H1 (cell line): Measurements from ENCODE around the gene RASGEF1C. TPM values are rescaled to one million over a fixed set of nuclear protein-coding genes. Genes with fewer than 3 reads are reported as not detected.

Experiments used
- CTCF ChIA-PET: fragments of 300-600 bp; sonication (Branson Sonifier 250); formaldehyde crosslinking; loops from one replicate; lab custom pipeline; 2021; ENCODE audit not compliant: partially characterized antibody; lab: Charles Lee
- POLR2A ChIA-PET: fragments of 300-600 bp; sonication (Branson Sonifier 250); formaldehyde crosslinking; loops from one replicate; lab custom pipeline; 2021; ENCODE audit warnings: inconsistent platforms; ENCODE audit not compliant: partially characterized antibody; lab: Charles Lee
- DNase-seq, 2 experiments: peaks; one replicate each; pipeline versions ENCODE4 v3.0.0 to v3.0.0-alpha.2; 2010 to 2022; ENCODE audit warnings: low spot score in 2 of 2, low read depth in 1 of 2, mixed read lengths in 1 of 2
- FAIRE-seq: peaks from 2 replicates; lab custom pipeline; 2011; peaks lifted over from hg19 to GRCh38; lab: Jason Lieb, UNC
- H2AFZ ChIP-seq: 2 replicates; pipeline ENCODE4 v1.8.1; 2012; ENCODE audit warnings: low read length, inconsistent platforms
- H2AK5ac ChIP-seq: 2 replicates; pipeline ENCODE4 v1.6.1; 2013; ENCODE audit warnings: low read depth, low read length
- H2BK120ac ChIP-seq: replicated peaks from 2 replicates; pipeline ENCODE3; 2013; ENCODE audit warnings: low read depth, low read length, inconsistent platforms
- H2BK12ac ChIP-seq: 2 replicates; pipeline ENCODE4 v1.6.1; 2013; ENCODE audit warnings: low read depth, low read length
- H2BK15ac ChIP-seq: 2 replicates; pipeline ENCODE4 v1.6.1; 2013; ENCODE audit warnings: low read length
- H2BK20ac ChIP-seq: 2 replicates; pipeline ENCODE4 v1.6.1; 2013; ENCODE audit warnings: low read length
- H2BK5ac ChIP-seq: 2 replicates; pipeline ENCODE4 v1.6.1; 2013; ENCODE audit warnings: low read depth, low read length
- H3K14ac ChIP-seq: 2 replicates; pipeline ENCODE4 v1.6.1; 2013; ENCODE audit warnings: inconsistent platforms; ENCODE audit not compliant: insufficient read length
- H3K18ac ChIP-seq: 2 replicates; pipeline ENCODE4 v1.6.1; 2013; ENCODE audit warnings: low read length; ENCODE audit errors: extremely low read depth
- H3K23ac ChIP-seq: 2 replicates; pipeline ENCODE4 v1.6.1; 2013; ENCODE audit warnings: inconsistent platforms; ENCODE audit not compliant: insufficient read length
- H3K23me2 ChIP-seq: 2 replicates; pipeline ENCODE4 v1.6.1; 2013; ENCODE audit warnings: low read depth, low read length
- H3K27ac ChIP-seq: 2 replicates; pipeline ENCODE4 v1.6.1; 2011; ENCODE audit warnings: low read depth, low read length, inconsistent platforms
- H3K27me3 ChIP-seq, 4 experiments: replicated peaks in 1 of 4; 1 replicate in 1 of 4; 2 replicates in 3 of 4; pipeline versions ENCODE4 v1.6.1 to v1.8.1; 2011 to 2013; ENCODE audit warnings: low read length in 3 of 4, mild to moderate bottlenecking in 3 of 4, inconsistent platforms in 2 of 4, mixed read lengths in 2 of 4, moderate library complexity in 1 of 4; ENCODE audit not compliant: control insufficient read depth in 3 of 4, insufficient read depth in 3 of 4; ENCODE audit errors: extremely low read depth in 1 of 4
- H3K36me3 ChIP-seq, 4 experiments: 2 replicates each; pipeline versions ENCODE4 v1.6.1 to v1.8.1; 2011 to 2013; ENCODE audit warnings: mild to moderate bottlenecking in 4 of 4, low read length in 3 of 4, moderate library complexity in 2 of 4, control low read depth in 1 of 4, inconsistent platforms in 1 of 4; ENCODE audit not compliant: insufficient read depth in 4 of 4, control insufficient read depth in 2 of 4
- H3K4ac ChIP-seq: replicated peaks from 2 replicates; pipeline ENCODE3; 2013; ENCODE audit warnings: low read length, low read depth, mixed read lengths, inconsistent platforms; ENCODE audit not compliant: insufficient read length
- H3K4me1 ChIP-seq, 4 experiments: replicated peaks in 1 of 4; 1 replicate in 1 of 4; 2 replicates in 3 of 4; pipeline versions ENCODE4 v1.6.1 to v1.8.1; 2011 to 2013; ENCODE audit warnings: low read length in 3 of 4, inconsistent platforms in 2 of 4, mixed read lengths in 1 of 4; ENCODE audit not compliant: insufficient read depth in 4 of 4, control insufficient read depth in 3 of 4
- H3K4me2 ChIP-seq, 2 experiments: 2 replicates each; pipeline versions ENCODE4 v1.6.1 to v1.8.1; 2011 to 2013; ENCODE audit warnings: low read depth in 2 of 2, low read length in 2 of 2, control low read depth in 1 of 2, inconsistent platforms in 1 of 2, mild to moderate bottlenecking in 1 of 2; ENCODE audit not compliant: insufficient read depth in 1 of 2
- H3K4me3 ChIP-seq, 4 experiments: fragments of 200-600, 300-600 bp in 1 of 4; sonication (generic), shearing (Covaris generic), sonication (Bioruptor Twin) in 1 of 4; 2 replicates each; pipeline versions ENCODE4 v1.5.1 to v1.8.1; 2011 to 2016; ENCODE audit warnings: low read length in 4 of 4, low read depth in 3 of 4, control low read depth in 2 of 4, inconsistent platforms in 2 of 4, mild to moderate bottlenecking in 2 of 4, mixed read lengths in 1 of 4, moderate library complexity in 1 of 4; ENCODE audit not compliant: insufficient read depth in 2 of 4; ENCODE audit errors: extremely low read depth in 1 of 4
- H3K56ac ChIP-seq: replicated peaks from 2 replicates; pipeline ENCODE3; 2013; ENCODE audit warnings: low read depth, mild to moderate bottlenecking, mixed read lengths, low read length, inconsistent platforms; ENCODE audit not compliant: insufficient read length
- H3K79me1 ChIP-seq: 2 replicates; pipeline ENCODE4 v1.6.1; 2013; ENCODE audit warnings: low read depth, low read length, control low read depth
- H3K79me2 ChIP-seq, 2 experiments: 2 replicates each; pipeline versions ENCODE4 v1.6.1 to v1.8.1; 2012 to 2013; ENCODE audit warnings: low read length in 2 of 2, mild to moderate bottlenecking in 2 of 2, inconsistent platforms in 1 of 2; ENCODE audit not compliant: insufficient read depth in 2 of 2, control insufficient read depth in 1 of 2
- H3K9ac ChIP-seq, 4 experiments: replicated peaks in 1 of 4; 1 replicate in 1 of 4; 2 replicates in 3 of 4; pipeline versions ENCODE4 v1.6.1 to v1.8.1; 2011 to 2013; ENCODE audit warnings: low read depth in 3 of 4, low read length in 3 of 4, control low read depth in 2 of 4, mild to moderate bottlenecking in 2 of 4, moderate library complexity in 2 of 4, inconsistent platforms in 1 of 4; ENCODE audit errors: extremely low read depth in 1 of 4
- H3K9me3 ChIP-seq, 2 experiments: 2 replicates each; pipeline versions ENCODE4 v1.6.1 to v1.8.1; 2012 to 2013; ENCODE audit warnings: mild to moderate bottlenecking in 2 of 2, moderate library complexity in 2 of 2, control low read depth in 1 of 2, inconsistent platforms in 1 of 2, low read depth in 1 of 2, low read length in 1 of 2, mixed read lengths in 1 of 2; ENCODE audit not compliant: insufficient read depth in 2 of 2
- H4K20me1 ChIP-seq, 2 experiments: replicated peaks in 1 of 2; 2 replicates each; pipeline versions ENCODE3 to v1.8.1; 2011 to 2013; ENCODE audit warnings: inconsistent platforms in 2 of 2, low read length in 2 of 2, mild to moderate bottlenecking in 1 of 2; ENCODE audit not compliant: insufficient read depth in 2 of 2, control insufficient read depth in 1 of 2
- H4K5ac ChIP-seq: 2 replicates; pipeline ENCODE4 v1.6.1; 2013; ENCODE audit warnings: low read length, low read depth, mixed read lengths, inconsistent platforms; ENCODE audit not compliant: insufficient read length
- H4K8ac ChIP-seq: 2 replicates; pipeline ENCODE4 v1.8.0; 2013; ENCODE audit warnings: mild to moderate bottlenecking, moderate library complexity, low read length, inconsistent platforms; ENCODE audit not compliant: insufficient read depth; ENCODE audit errors: extremely low read depth
- H4K91ac ChIP-seq: replicated peaks from 2 replicates; pipeline ENCODE3; 2013; ENCODE audit warnings: low read length, mixed read lengths, inconsistent platforms; ENCODE audit not compliant: insufficient read length
- BACH1 ChIP-seq: IDR thresholded peaks from 2 replicates; pipeline ENCODE4 v1.6.1; 2012; ENCODE audit warnings: low read length, improper control_type of control experiment
- EZH2 ChIP-seq: fragments of 200-600 bp; sonication (generic); IDR thresholded peaks from 2 replicates; pipeline ENCODE4 v1.7.1; 2012; ENCODE audit warnings: low read depth, mild to moderate bottlenecking, moderate library complexity, low read length, inconsistent platforms; ENCODE audit not compliant: severe bottlenecking
- HDAC6 ChIP-seq: IDR thresholded peaks from one replicate; pipeline ENCODE4 v1.7.1; 2012; ENCODE audit warnings: low read depth, mild to moderate bottlenecking, inconsistent platforms, low read length, moderate library complexity
- RBBP5 ChIP-seq: IDR thresholded peaks from 2 replicates; pipeline ENCODE4 v1.7.1; 2012; ENCODE audit warnings: low read depth, mild to moderate bottlenecking, inconsistent platforms, low read length, moderate library complexity, borderline replicate concordance
- SIN3A ChIP-seq, 2 experiments: IDR thresholded peaks in 1 of 2; conservative IDR thresholded peaks in 1 of 2; 2 replicates each; pipeline ENCODE4 v1.6.1; 2011 to 2012; ENCODE audit warnings: low read length in 2 of 2, improper control_type of control experiment in 1 of 2, low read depth in 1 of 2, mild to moderate bottlenecking in 1 of 2
- TCF12 ChIP-seq: IDR thresholded peaks from 2 replicates; pipeline ENCODE4 v1.6.1; 2011; ENCODE audit warnings: low read depth, mild to moderate bottlenecking, low read length
- ZNF274 ChIP-seq: IDR thresholded peaks from 2 replicates; pipeline ENCODE4 v1.7.0; 2012; ENCODE audit warnings: low read length, borderline replicate concordance; ENCODE audit errors: extremely low read depth
- WGBS, 2 experiments: shearing (Covaris generic) in 1 of 2; methylation state at CpG; one replicate each; pipeline versions ENCODE4 v1.1.6 to v1.1.7; 2013 to 2015; ENCODE audit warnings: low lambda C conversion rate in 2 of 2, mixed read lengths in 2 of 2, inconsistent platforms in 1 of 2, low coverage in 1 of 2, missing lambda C conversion rate in 1 of 2; ENCODE audit not compliant: insufficient replicate concordance in 2 of 2, insufficient coverage in 1 of 2, insufficient read length in 1 of 2; ENCODE audit errors: extremely low coverage in 1 of 2, missing lambda C conversion rate in 1 of 2; 5-methylcytosine and 5-hydroxymethylcytosine counted together
- polyA plus RNA-seq, 7 experiments: library from polyadenylated mRNA; depleted of rRNA in 3 of 7; stranded (reverse) in 5 of 7; unstranded in 2 of 7; fragments of >200 nt in 5 of 7; fragments of 200-250 nt in 2 of 7; gene quantifications; 1 replicate in 5 of 7; 2 replicates in 1 of 7; 4 replicates in 1 of 7; pipeline versions ENCODE4 v1.2.1 to v1.2.3, GENCODE V29; 2011 to 2013; ENCODE audit warnings: missing spikeins in 2 of 7, mixed read lengths in 2 of 7
- total RNA-seq: library from RNA; stranded (reverse); fragmentation: NEBNext Ultra II Directional; extraction: Animal tissue kit (Norgen Biotek cat#: 25700); gene quantifications from 2 replicates; pipeline ENCODE4 v1.2.1, GENCODE V29; 2021

RASGEF1C gene
- total and polyA plus RNA-seq, 2 of the 8 experiments (the other 6 are each of a cell fraction or from before 2014, with no cell fraction given): 0.26 to 0.61 TPM

DNA sequence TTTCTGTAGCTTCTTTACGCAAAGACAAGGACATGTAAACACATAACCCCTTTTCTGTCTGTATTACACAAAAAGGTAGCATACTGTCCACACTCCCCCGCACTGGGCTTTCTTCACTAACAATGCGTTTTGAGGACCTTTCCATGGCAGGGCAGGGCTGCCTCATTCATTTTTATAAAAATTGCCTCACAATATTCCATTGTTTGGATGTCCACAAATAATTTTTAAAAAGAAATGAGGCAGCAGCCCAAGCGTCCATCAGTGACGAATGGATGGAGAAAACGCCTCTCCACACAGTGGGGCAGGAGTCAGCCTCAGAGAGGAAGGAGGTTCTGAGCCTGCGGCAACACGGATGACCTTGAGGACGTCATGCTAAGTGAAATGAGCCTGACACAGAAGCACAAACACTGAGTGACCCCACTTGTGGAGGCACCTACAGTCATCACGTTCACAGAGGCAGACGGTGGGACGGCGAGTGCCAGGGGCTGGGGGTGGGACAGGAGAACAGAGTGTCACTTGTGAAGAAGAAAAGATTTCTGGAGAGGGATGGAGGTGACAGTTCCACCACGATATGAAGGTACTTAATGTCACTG, 67.8 kb downstream of the RASGEF1C start:
- no peak for FAIRE-seq
- no peak overlapping the region for H4K8ac ChIP-seq
- H4K91ac ChIP-seq: no peak overlapping the region
- 0 out of 2 replicates have a peak overlapping the region, but pooled peaks have one; percentile 24 for H2AK5ac ChIP-seq
- DNase-seq: no peak
- no peaks in the 10 kb centered on the region for H3K36me3 ChIP-seq
- H3K4ac ChIP-seq: no peak overlapping the region
- 87% methylated on average over 14 of the region's 14 CpGs; no CpG with 5 or more reads in 1 of the 2 experiments for WGBS, 2 experiments
- no peak overlapping the region for H4K5ac ChIP-seq
- ChIA-PET POLR2A (no interaction called here), CTCF (no interaction called here)
- H3K9me3 ChIP-seq: no peaks in the 10 kb centered on the region
- H3K9ac ChIP-seq: no peak overlapping the region
- H2BK120ac ChIP-seq: no peak overlapping the region
- TF ChIP-seq TCF12 (no peak), EZH2 (no peak), BACH1 (no peak), ZNF274 (no peak), RBBP5 (no peak), HDAC6 (no peak), SIN3A (conservative IDR thresholded peaks at IDR 0.05 in 1 of 2, IDR thresholded peaks at IDR 0.05 in 1 of 2; ENCODE audit: low read depth in 1 of 2, low read length in 2 of 2) (no peak)
- H4K20me1 ChIP-seq: no peaks in the 10 kb centered on the region
- H3K4me1 ChIP-seq: no peaks in the 10 kb centered on the region; a peak in 1 of 7 replicates
- no peak overlapping the region for H2BK12ac ChIP-seq
- no peak overlapping the region for H3K18ac ChIP-seq
- H3K27ac ChIP-seq: no peak overlapping the region
- H3K56ac ChIP-seq: no peak overlapping the region
- no peak overlapping the region for H3K4me2 ChIP-seq
- no peak overlapping the region for H2BK5ac ChIP-seq
- no peak overlapping the region for H3K14ac ChIP-seq
- no peak overlapping the region for H2BK20ac ChIP-seq
- H2AFZ ChIP-seq: no peak overlapping the region
- H3K4me3 ChIP-seq: no peak overlapping the region
- H3K27me3 ChIP-seq: 0 out of 7 replicates have a peak, but pooled peaks cover 0 to 2% (median 0%) of the 10 kb centered on the region in 4 experiments
- H3K23ac ChIP-seq: no peak overlapping the region
- no peaks in the 10 kb centered on the region for H3K79me1 ChIP-seq
- H3K79me2 ChIP-seq: no peaks in the 10 kb centered on the region
- H2BK15ac ChIP-seq: peak overlapping the region; percentile 29; the same call in 1 of the 2 replicates
- H3K23me2 ChIP-seq: no peaks in the 10 kb centered on the region
